Measurements from ENCODE around the gene NEURL1B.

NEURL1B gene

GRCh38 chr5:172686539-172687390 is 45.7 kb downstream of the NEURL1B start:
- in situ Hi-C loops (cut with HindIII; ENCODE audit: low pct_ligation_motif_present, low sequenced_read_pairs), result no loop called here
- Histone ChIP-seq H3K27me3 (replicated peaks) (no peaks in the 10 kb centered on the region), H3K27ac (no peak overlapping the region), H3K36me3 (replicated peaks) (no peaks in the 10 kb centered on the region), H3K4me3 (ENCODE audit: low read depth, low read length) (no peak overlapping the region)
- no peak for TF ChIP-seq CTCF (IDR thresholded peaks at IDR 0.05; ENCODE audit: low read depth, low read length, missing control alignments)
- no peak for DNase-seq

GRCh38 chr5:172687940-172688339 is 46.9 kb downstream of the NEURL1B start:
- in situ Hi-C loops (cut with HindIII; ENCODE audit: low pct_ligation_motif_present, low sequenced_read_pairs), result no loop called here
- Histone ChIP-seq H3K4me3 (ENCODE audit: low read depth, low read length) (no peak overlapping the region), H3K27ac (no peak overlapping the region), H3K27me3 (replicated peaks) (no peaks in the 10 kb centered on the region), H3K36me3 (replicated peaks) (no peaks in the 10 kb centered on the region)
- TF ChIP-seq CTCF (IDR thresholded peaks at IDR 0.05; ENCODE audit: low read depth, low read length, missing control alignments), result no peak
- DNase-seq, result no peak

- in situ Hi-C loops (cut with HindIII; ENCODE audit: low pct_ligation_motif_present, low sequenced_read_pairs), result no loop called here
Observed at GRCh38 chr5:172688349-172689217, 47.5 kb downstream of the NEURL1B start.

GRCh38 chr5:172689218-172689572 is 48.1 kb downstream of the NEURL1B start:
- H3K36me3 ChIP-seq (replicated peaks), result no peaks in the 10 kb centered on the region
- no peaks in the 10 kb centered on the region for H3K27me3 ChIP-seq (replicated peaks)
- no peak for TF ChIP-seq CTCF (IDR thresholded peaks at IDR 0.05; ENCODE audit: low read depth, low read length, missing control alignments)
- no peak overlapping the region for H3K4me3 ChIP-seq (ENCODE audit: low read depth, low read length)
- no peak overlapping the region for H3K27ac ChIP-seq
- no peak for DNase-seq
- in situ Hi-C loops (cut with HindIII; ENCODE audit: low pct_ligation_motif_present, low sequenced_read_pairs), result no loop called here

More at GRCh38 chr5:172688349-172689217, 47.5 kb downstream of the NEURL1B start:
- H3K36me3 ChIP-seq (replicated peaks), result no peaks in the 10 kb centered on the region
- no peaks in the 10 kb centered on the region for H3K27me3 ChIP-seq (replicated peaks)
- no peak overlapping the region for H3K4me3 ChIP-seq (ENCODE audit: low read depth, low read length)
- TF ChIP-seq CTCF (IDR thresholded peaks at IDR 0.05; ENCODE audit: low read depth, low read length, missing control alignments), result no peak
- DNase-seq, result no peak
- no peak overlapping the region for H3K27ac ChIP-seq

GRCh38 chr5:172689801-172690200 is 48.7 kb downstream of the NEURL1B start:
- in situ Hi-C loops (cut with HindIII; ENCODE audit: low pct_ligation_motif_present, low sequenced_read_pairs), result no loop called here
- H3K27ac ChIP-seq, result no peak overlapping the region
- H3K4me3 ChIP-seq (ENCODE audit: low read depth, low read length), result no peak overlapping the region
- TF ChIP-seq CTCF (IDR thresholded peaks at IDR 0.05; ENCODE audit: low read depth, low read length, missing control alignments), result no peak
- H3K27me3 ChIP-seq (replicated peaks), result no peaks in the 10 kb centered on the region
- no peaks in the 10 kb centered on the region for H3K36me3 ChIP-seq (replicated peaks)
- no peak for DNase-seq
